GM18511 (cell line): ENCODE results near the gene TMED7.
"Not testable (repeated sequence)": the region's sequence is repeated elsewhere in the genome, so short reads cannot be mapped to it uniquely, and the experiment has no call there.

Experiments used
- ATAC-seq: cut with Tn5 transposase; IDR thresholded peaks from one replicate; pipeline ENCODE4 v1.9.1; 2021; ENCODE audit warnings: mild to moderate bottlenecking, moderate library complexity; ENCODE audit not compliant: unreplicated experiment

TMED7 gene

GRCh38 chr5:115625579-115626444, at the start of gene TMED7:
TMED7 (minus strand) TSS chr5:115626036; CDS start chr5:115625792, 244 bp downstream.
- peak; percentile 90 for ATAC-seq

- ATAC-seq = not testable (repeated sequence)
These were observed 48.9 kb upstream of the TMED7 start for GRCh38 chr5:115674782-115675181.

- no peak for ATAC-seq
These were observed 47.8 kb upstream of the TMED7 start for GRCh38 chr5:115673596-115673995.

- no peak for ATAC-seq
These were observed 46.1 kb upstream of the TMED7 start for GRCh38 chr5:115671939-115672338.

- no peak for ATAC-seq
These were observed 40.2 kb upstream of the TMED7 start for GRCh38 chr5:115666023-115666422.

GRCh38 chr5:115661563-115661962, 35.7 kb upstream of the TMED7 start:
- no peak for ATAC-seq

- no peak for ATAC-seq
These were observed 35.3 kb upstream of the TMED7 start for GRCh38 chr5:115661101-115661500.

GRCh38 chr5:115657881-115658233, 32.0 kb upstream of the TMED7 start:
- ATAC-seq = no peak

GRCh38 chr5:115657125-115657880, 31.5 kb upstream of the TMED7 start:
- ATAC-seq = no peak

GRCh38 chr5:115656404-115656803, 30.6 kb upstream of the TMED7 start:
- no peak for ATAC-seq

GRCh38 chr5:115655994-115656393, 30.2 kb upstream of the TMED7 start:
- ATAC-seq = no peak

GRCh38 chr5:115649541-115649940, 23.7 kb upstream of the TMED7 start:
- ATAC-seq = no peak

GRCh38 chr5:115648056-115648455, 22.2 kb upstream of the TMED7 start:
- no peak for ATAC-seq

GRCh38 chr5:115645386-115645785, 19.6 kb upstream of the TMED7 start:
- not testable (repeated sequence) for ATAC-seq

- ATAC-seq = no peak
These were observed 18.2 kb upstream of the TMED7 start for GRCh38 chr5:115644046-115644445.

GRCh38 chr5:115641948-115642347, 16.1 kb upstream of the TMED7 start:
- no peak for ATAC-seq

GRCh38 chr5:115640274-115640673, 14.4 kb upstream of the TMED7 start:
- no peak for ATAC-seq

- ATAC-seq = no peak
These were observed 13.5 kb upstream of the TMED7 start for GRCh38 chr5:115639377-115639776.

- ATAC-seq = no peak
These were observed 11.7 kb upstream of the TMED7 start for GRCh38 chr5:115637507-115637906.

- ATAC-seq = no peak
These were observed 10.2 kb upstream of the TMED7 start for GRCh38 chr5:115636008-115636407.

- ATAC-seq = peak; percentile 68
These were observed 8.7 kb upstream of the TMED7 start for GRCh38 chr5:115634343-115635132.
